ENCODE measurements around the gene PUM1. TPM values are rescaled to one million over a fixed set of nuclear protein-coding genes. Genes with fewer than 3 reads are reported as not detected.

Gene PUM1
- total RNA-seq, 1 experiment from 2014 or later: 110 TPM

GRCh38 chr1:30896905-30897304 lies 168.6 kb downstream of the PUM1 start:
- peaks cover 16% of the 10 kb centered on the region for H3K4me1 Mint-ChIP-seq (ENCODE audit: insufficient read depth, unreplicated experiment)
- ChIA-PET POLR2A (interaction anchor here (0.6 kb wide), 1 partner anchor 220 kb away, joined by 5 read pairs; no protein-coding TSS in a partner anchor), CTCF (interaction anchor here (1.3 to 1.9 kb wide), 3 partner anchors 14 to 95 kb away, joined by 4 to 7 read pairs (median 4); no protein-coding TSS in a partner anchor)
- TF ChIP-seq CTCF (IDR thresholded peaks at IDR 0.05; ENCODE audit: unreplicated experiment): no peak
- intact Hi-C loops (cut with micrococcal nuclease): no loop called here
- H3K27me3 Mint-ChIP-seq (ENCODE audit: insufficient read depth, unreplicated experiment): no peaks in the 10 kb centered on the region
- H3K27ac Mint-ChIP-seq (ENCODE audit: low read depth, unreplicated experiment): no peak overlapping the region
- H3K9me3 Mint-ChIP-seq (ENCODE audit: unreplicated experiment): no peaks in the 10 kb centered on the region
- H3K36me3 Mint-ChIP-seq (ENCODE audit: insufficient read depth, unreplicated experiment): no peaks in the 10 kb centered on the region
- no peak overlapping the region for H3K4me3 Mint-ChIP-seq (ENCODE audit: unreplicated experiment)
- DNase-seq (ENCODE audit: unreplicated experiment): no peak
- no TSS peak for BruUV-seq (replicated peaks)

- Mint-ChIP-seq H3K27ac (ENCODE audit: low read depth, unreplicated experiment) (no peak overlapping the region), H3K4me3 (ENCODE audit: unreplicated experiment) (no peak overlapping the region), H3K4me1 (ENCODE audit: insufficient read depth, unreplicated experiment) (peaks cover 16% of the 10 kb centered on the region), H3K36me3 (ENCODE audit: insufficient read depth, unreplicated experiment) (no peaks in the 10 kb centered on the region), H3K9me3 (ENCODE audit: unreplicated experiment) (no peaks in the 10 kb centered on the region), H3K27me3 (ENCODE audit: insufficient read depth, unreplicated experiment) (no peaks in the 10 kb centered on the region)
- DNase-seq (ENCODE audit: unreplicated experiment): no peak
- ChIA-PET CTCF (interaction anchor here (1.9 kb wide), 1 partner anchor 94 kb away, joined by 7 read pairs; no protein-coding TSS in a partner anchor), POLR2A (interaction anchor here (0.6 kb wide), 1 partner anchor 1659 kb away, joined by 3 read pairs; the partner anchor contains the start of gene PTPRU)
- no peak for TF ChIP-seq CTCF (IDR thresholded peaks at IDR 0.05; ENCODE audit: unreplicated experiment)
- intact Hi-C loops (cut with micrococcal nuclease): no loop called here
- no TSS peak for BruUV-seq (replicated peaks)
These were observed 169.4 kb downstream of the PUM1 start for GRCh38 chr1:30895944-30896660.

GRCh38 chr1:30895382-30895943 lies 170.1 kb downstream of the PUM1 start:
- H3K9me3 Mint-ChIP-seq (ENCODE audit: unreplicated experiment): no peaks in the 10 kb centered on the region
- no peaks in the 10 kb centered on the region for H3K36me3 Mint-ChIP-seq (ENCODE audit: insufficient read depth, unreplicated experiment)
- POLR2A ChIA-PET: interaction anchor here (0.6 kb wide), 1 partner anchor 1659 kb away, joined by 3 read pairs; the partner anchor contains the start of gene PTPRU
- H3K27ac Mint-ChIP-seq (ENCODE audit: low read depth, unreplicated experiment): no peak overlapping the region
- H3K4me1 Mint-ChIP-seq (ENCODE audit: insufficient read depth, unreplicated experiment): peaks cover 16% of the 10 kb centered on the region
- DNase-seq (ENCODE audit: unreplicated experiment): no peak
- H3K4me3 Mint-ChIP-seq (ENCODE audit: unreplicated experiment): no peak overlapping the region
- TF ChIP-seq CTCF (IDR thresholded peaks at IDR 0.05; ENCODE audit: unreplicated experiment): no peak
- no TSS peak for BruUV-seq (replicated peaks)
- CTCF ChIA-PET: interaction anchor here (1.9 kb wide), 1 partner anchor 94 kb away, joined by 7 read pairs; no protein-coding TSS in a partner anchor
- intact Hi-C loops (cut with micrococcal nuclease): no loop called here
- H3K27me3 Mint-ChIP-seq (ENCODE audit: insufficient read depth, unreplicated experiment): no peaks in the 10 kb centered on the region

GRCh38 chr1:30894508-30894973 lies 171.0 kb downstream of the PUM1 start:
- BruUV-seq (replicated peaks): no TSS peak

More at GRCh38 chr1:30894508-30894973, 171.0 kb downstream of the PUM1 start:
- no peak for TF ChIP-seq CTCF (IDR thresholded peaks at IDR 0.05; ENCODE audit: unreplicated experiment)
- intact Hi-C loops (cut with micrococcal nuclease): no loop called here
- Mint-ChIP-seq H3K27me3 (ENCODE audit: insufficient read depth, unreplicated experiment) (no peaks in the 10 kb centered on the region), H3K27ac (ENCODE audit: low read depth, unreplicated experiment) (no peak overlapping the region), H3K4me1 (ENCODE audit: insufficient read depth, unreplicated experiment) (peaks cover 12% of the 10 kb centered on the region), H3K9me3 (ENCODE audit: unreplicated experiment) (no peaks in the 10 kb centered on the region), H3K4me3 (ENCODE audit: unreplicated experiment) (no peak overlapping the region), H3K36me3 (ENCODE audit: insufficient read depth, unreplicated experiment) (no peaks in the 10 kb centered on the region)
- no peak for DNase-seq (ENCODE audit: unreplicated experiment)
- ChIA-PET POLR2A (no interaction called here), CTCF (no interaction called here)

Data from MCF 10A (cell line).